Measurements from ENCODE around the gene SHC3. TPM values are rescaled to one million over a fixed set of nuclear protein-coding genes. Genes with fewer than 3 reads are reported as not detected.

The SHC3 gene
- polyA plus RNA-seq, 1 donor from 2014 or later, result 22.9 TPM

DNA sequence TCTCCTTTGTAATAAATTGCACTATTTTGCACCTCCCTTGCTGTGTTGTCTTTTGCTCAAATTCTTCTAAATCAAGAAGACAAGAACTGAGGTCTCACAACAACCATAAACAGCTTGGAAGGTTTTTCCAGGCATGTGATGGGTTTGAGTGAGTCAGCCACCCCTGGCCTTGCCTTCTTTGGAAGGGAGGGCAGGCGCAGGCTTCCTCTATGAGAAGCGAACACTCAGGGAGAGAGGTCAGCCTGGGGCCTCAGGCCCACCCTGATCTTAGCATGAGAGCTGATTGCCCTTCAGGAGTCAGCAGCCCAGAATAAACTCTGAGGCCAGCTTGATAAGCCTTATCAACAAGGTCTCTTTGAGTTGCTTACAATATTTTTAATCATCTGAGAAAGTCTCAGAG is 155.7 kb downstream of the SHC3 start:
- TF ChIP-seq EZH2 (IDR thresholded peaks at IDR 0.05; ENCODE audit: borderline replicate concordance, insufficient read depth, low read length, poor library complexity, severe bottlenecking) (no peak), POLR2AphosphoS5 (IDR thresholded peaks at IDR 0.05) (no peak), EP300 (conservative IDR thresholded peaks at IDR 0.05; ENCODE audit: poor library complexity, severe bottlenecking) (no peak), RAD21 (conservative IDR thresholded peaks at IDR 0.05) (no peak)
- TF ChIP-seq, protein P1, sequence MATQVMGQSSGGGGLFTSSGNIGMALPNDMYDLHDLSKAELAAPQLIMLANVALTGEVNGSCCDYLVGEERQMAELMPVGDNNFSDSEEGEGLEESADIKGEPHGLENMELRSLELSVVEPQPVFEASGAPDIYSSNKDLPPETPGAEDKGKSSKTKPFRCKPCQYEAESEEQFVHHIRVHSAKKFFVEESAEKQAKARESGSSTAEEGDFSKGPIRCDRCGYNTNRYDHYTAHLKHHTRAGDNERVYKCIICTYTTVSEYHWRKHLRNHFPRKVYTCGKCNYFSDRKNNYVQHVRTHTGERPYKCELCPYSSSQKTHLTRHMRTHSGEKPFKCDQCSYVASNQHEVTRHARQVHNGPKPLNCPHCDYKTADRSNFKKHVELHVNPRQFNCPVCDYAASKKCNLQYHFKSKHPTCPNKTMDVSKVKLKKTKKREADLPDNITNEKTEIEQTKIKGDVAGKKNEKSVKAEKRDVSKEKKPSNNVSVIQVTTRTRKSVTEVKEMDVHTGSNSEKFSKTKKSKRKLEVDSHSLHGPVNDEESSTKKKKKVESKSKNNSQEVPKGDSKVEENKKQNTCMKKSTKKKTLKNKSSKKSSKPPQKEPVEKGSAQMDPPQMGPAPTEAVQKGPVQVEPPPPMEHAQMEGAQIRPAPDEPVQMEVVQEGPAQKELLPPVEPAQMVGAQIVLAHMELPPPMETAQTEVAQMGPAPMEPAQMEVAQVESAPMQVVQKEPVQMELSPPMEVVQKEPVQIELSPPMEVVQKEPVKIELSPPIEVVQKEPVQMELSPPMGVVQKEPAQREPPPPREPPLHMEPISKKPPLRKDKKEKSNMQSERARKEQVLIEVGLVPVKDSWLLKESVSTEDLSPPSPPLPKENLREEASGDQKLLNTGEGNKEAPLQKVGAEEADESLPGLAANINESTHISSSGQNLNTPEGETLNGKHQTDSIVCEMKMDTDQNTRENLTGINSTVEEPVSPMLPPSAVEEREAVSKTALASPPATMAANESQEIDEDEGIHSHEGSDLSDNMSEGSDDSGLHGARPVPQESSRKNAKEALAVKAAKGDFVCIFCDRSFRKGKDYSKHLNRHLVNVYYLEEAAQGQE (IDR thresholded peaks at IDR 0.05; ENCODE audit: borderline replicate concordance), result no peak
- no peak overlapping the region for H3K27ac ChIP-seq (ENCODE audit: low read length)
- H3K27me3 ChIP-seq (ENCODE audit: insufficient read depth, low read depth, low read length), result no peaks in the 10 kb centered on the region
- H4K20me1 ChIP-seq (ENCODE audit: insufficient read depth), result no peaks in the 10 kb centered on the region
- H3F3A ChIP-seq (ENCODE audit: insufficient read depth, low read length, poor library complexity, severe bottlenecking), result no peaks in the 10 kb centered on the region
- no peak overlapping the region for H3K9ac ChIP-seq (ENCODE audit: low read length)
- no peaks in the 10 kb centered on the region for H3K9me3 ChIP-seq (ENCODE audit: low read length)
- no peaks in the 10 kb centered on the region for H3K9me2 ChIP-seq (ENCODE audit: insufficient read depth, low read length)
- H3K36me3 ChIP-seq (ENCODE audit: insufficient read depth, low read length), result no peaks in the 10 kb centered on the region
- no peak overlapping the region for H3K4me2 ChIP-seq (ENCODE audit: low read length)
- no peak overlapping the region for H2AFZ ChIP-seq (ENCODE audit: low read depth, low read length)
- H3K79me2 ChIP-seq (replicated peaks; ENCODE audit: insufficient read depth, low read length), result no peaks in the 10 kb centered on the region
- no peak overlapping the region for H3K4me3 ChIP-seq (ENCODE audit: low read length)

DNA sequence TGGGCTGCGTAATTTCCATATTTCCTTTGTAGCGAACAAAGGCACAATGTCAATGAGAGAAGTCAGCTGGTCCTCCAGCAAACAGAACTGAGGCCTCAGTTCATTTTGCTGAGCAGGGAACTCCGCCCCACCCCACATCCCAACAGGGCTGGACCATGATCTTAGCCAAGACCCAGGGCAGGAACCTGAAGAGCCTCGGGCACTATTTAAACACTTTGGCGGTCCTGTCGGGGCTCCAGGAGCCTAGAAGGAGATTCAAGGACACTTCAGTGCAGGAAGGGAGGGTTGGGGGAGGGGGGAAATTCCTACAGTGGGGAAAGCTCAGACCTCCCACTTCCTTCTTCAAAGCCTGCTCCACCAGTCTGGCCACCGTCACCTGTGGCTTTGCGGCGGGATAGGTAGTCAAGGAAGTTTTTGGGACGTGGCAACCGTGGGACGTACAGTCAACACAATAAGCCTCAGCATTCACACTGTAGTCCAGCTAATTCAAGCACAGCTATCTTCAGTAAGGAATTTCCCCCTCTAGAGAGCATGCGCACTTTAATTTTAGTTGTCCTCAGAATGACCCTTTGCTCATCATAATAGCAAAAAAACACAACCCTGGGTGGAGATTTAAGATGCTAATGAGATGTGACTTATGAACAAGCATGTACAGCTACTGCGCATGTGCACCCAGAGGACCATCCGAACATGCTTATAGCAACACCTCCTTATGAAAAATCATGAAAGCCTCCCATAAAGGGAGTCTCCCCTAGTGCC is 156.4 kb downstream of the SHC3 start:
- Histone ChIP-seq H3F3A (ENCODE audit: insufficient read depth, low read length, poor library complexity, severe bottlenecking) (no peaks in the 10 kb centered on the region), H4K20me1 (ENCODE audit: insufficient read depth) (no peaks in the 10 kb centered on the region), H3K36me3 (ENCODE audit: insufficient read depth, low read length) (no peaks in the 10 kb centered on the region), H3K4me2 (ENCODE audit: low read length) (no peak overlapping the region), H3K9ac (ENCODE audit: low read length) (no peak overlapping the region), H3K79me2 (replicated peaks; ENCODE audit: insufficient read depth, low read length) (no peaks in the 10 kb centered on the region), H3K27ac (ENCODE audit: low read length) (no peak overlapping the region), H3K27me3 (ENCODE audit: insufficient read depth, low read depth, low read length) (no peaks in the 10 kb centered on the region), H3K9me3 (ENCODE audit: low read length) (no peaks in the 10 kb centered on the region), H2AFZ (ENCODE audit: low read depth, low read length) (no peak overlapping the region), H3K9me2 (ENCODE audit: insufficient read depth, low read length) (no peaks in the 10 kb centered on the region), H3K4me3 (ENCODE audit: low read length) (no peak overlapping the region)
- TF ChIP-seq MXI1 (conservative IDR thresholded peaks at IDR 0.05; ENCODE audit: poor library complexity, severe bottlenecking), result no peak
- TF ChIP-seq RAD21 (conservative IDR thresholded peaks at IDR 0.05), result no peak
- no peak for TF ChIP-seq POLR2AphosphoS5 (IDR thresholded peaks at IDR 0.05)
- TF ChIP-seq EZH2 (IDR thresholded peaks at IDR 0.05; ENCODE audit: borderline replicate concordance, insufficient read depth, low read length, poor library complexity, severe bottlenecking), result no peak
- no peak for TF ChIP-seq SMC3 (conservative IDR thresholded peaks at IDR 0.05; ENCODE audit: poor library complexity)
- TF ChIP-seq TAF1 (IDR thresholded peaks at IDR 0.05; ENCODE audit: low read depth), result no peak

DNA sequence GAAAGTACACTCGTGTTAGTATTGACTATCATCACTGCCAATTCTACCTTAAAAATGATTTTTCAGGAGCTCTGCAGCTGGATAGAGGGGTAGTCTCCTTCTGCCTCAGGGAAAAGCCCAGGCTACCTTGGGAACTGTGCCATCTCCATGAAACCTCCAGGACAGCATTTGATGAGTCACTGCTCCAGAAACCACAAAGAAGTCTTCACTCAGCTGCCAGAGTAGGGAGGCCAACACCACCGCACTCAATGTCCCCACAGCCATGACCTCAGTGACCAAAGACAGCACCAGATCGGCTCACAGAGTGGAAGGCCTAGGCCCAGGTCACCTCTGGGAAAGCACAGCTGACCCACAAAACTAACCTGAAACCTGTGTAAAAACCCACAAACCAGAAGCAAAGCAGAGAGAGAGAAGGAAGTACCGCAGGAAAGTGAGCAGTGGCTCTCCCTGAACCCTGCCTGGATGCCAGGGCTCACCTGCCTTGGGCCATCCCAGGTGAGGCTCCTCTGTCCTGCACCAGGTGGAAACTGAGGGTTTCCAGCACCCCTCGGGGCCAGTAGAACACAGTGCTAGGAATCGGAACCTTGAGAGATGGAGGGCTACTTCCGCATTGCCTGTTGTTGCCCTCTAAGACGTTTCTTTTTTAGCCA is 157.3 kb downstream of the SHC3 start:
- Histone ChIP-seq H3K4me3 (ENCODE audit: low read length) (no peak overlapping the region), H3K4me2 (ENCODE audit: low read length) (no peak overlapping the region), H4K20me1 (ENCODE audit: insufficient read depth) (no peaks in the 10 kb centered on the region), H3K79me2 (replicated peaks; ENCODE audit: insufficient read depth, low read length) (no peaks in the 10 kb centered on the region), H3K9me2 (ENCODE audit: insufficient read depth, low read length) (no peaks in the 10 kb centered on the region), H3K9ac (ENCODE audit: low read length) (no peak overlapping the region), H2AFZ (ENCODE audit: low read depth, low read length) (no peak overlapping the region), H3K36me3 (ENCODE audit: insufficient read depth, low read length) (no peaks in the 10 kb centered on the region), H3F3A (ENCODE audit: insufficient read depth, low read length, poor library complexity, severe bottlenecking) (no peaks in the 10 kb centered on the region), H3K9me3 (ENCODE audit: low read length) (no peaks in the 10 kb centered on the region), H3K27me3 (ENCODE audit: insufficient read depth, low read depth, low read length) (no peaks in the 10 kb centered on the region), H3K27ac (ENCODE audit: low read length) (no peak overlapping the region)
- TF ChIP-seq MXI1 (conservative IDR thresholded peaks at IDR 0.05; ENCODE audit: poor library complexity, severe bottlenecking), result no peak
- no peak for TF ChIP-seq POLR2AphosphoS5 (IDR thresholded peaks at IDR 0.05)
- TF ChIP-seq EP300 (conservative IDR thresholded peaks at IDR 0.05; ENCODE audit: poor library complexity, severe bottlenecking), result no peak
- no peak for TF ChIP-seq EZH2 (IDR thresholded peaks at IDR 0.05; ENCODE audit: borderline replicate concordance, insufficient read depth, low read length, poor library complexity, severe bottlenecking)
- TF ChIP-seq, protein P1 (IDR thresholded peaks at IDR 0.05; ENCODE audit: borderline replicate concordance), result no peak
- no peak for TF ChIP-seq SMC3 (conservative IDR thresholded peaks at IDR 0.05; ENCODE audit: poor library complexity)
- no peak for TF ChIP-seq TAF1 (IDR thresholded peaks at IDR 0.05; ENCODE audit: low read depth)
- no peak for TF ChIP-seq RAD21 (conservative IDR thresholded peaks at IDR 0.05)
- TF ChIP-seq, protein P2, sequence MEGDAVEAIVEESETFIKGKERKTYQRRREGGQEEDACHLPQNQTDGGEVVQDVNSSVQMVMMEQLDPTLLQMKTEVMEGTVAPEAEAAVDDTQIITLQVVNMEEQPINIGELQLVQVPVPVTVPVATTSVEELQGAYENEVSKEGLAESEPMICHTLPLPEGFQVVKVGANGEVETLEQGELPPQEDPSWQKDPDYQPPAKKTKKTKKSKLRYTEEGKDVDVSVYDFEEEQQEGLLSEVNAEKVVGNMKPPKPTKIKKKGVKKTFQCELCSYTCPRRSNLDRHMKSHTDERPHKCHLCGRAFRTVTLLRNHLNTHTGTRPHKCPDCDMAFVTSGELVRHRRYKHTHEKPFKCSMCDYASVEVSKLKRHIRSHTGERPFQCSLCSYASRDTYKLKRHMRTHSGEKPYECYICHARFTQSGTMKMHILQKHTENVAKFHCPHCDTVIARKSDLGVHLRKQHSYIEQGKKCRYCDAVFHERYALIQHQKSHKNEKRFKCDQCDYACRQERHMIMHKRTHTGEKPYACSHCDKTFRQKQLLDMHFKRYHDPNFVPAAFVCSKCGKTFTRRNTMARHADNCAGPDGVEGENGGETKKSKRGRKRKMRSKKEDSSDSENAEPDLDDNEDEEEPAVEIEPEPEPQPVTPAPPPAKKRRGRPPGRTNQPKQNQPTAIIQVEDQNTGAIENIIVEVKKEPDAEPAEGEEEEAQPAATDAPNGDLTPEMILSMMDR (IDR thresholded peaks at IDR 0.05; ENCODE audit: poor library complexity, severe bottlenecking), result no peak

Data from neural cell (in vitro differentiated cells).